B cell (primary cell): ENCODE measurements around the gene MBP. TPM values are rescaled to one million over a fixed set of nuclear protein-coding genes. Genes with fewer than 3 reads are reported as not detected.
A peak's percentile ranks its signal among the peaks of the same experiment; 100 is the strongest.

Source experiments
- ATAC-seq: fragments of 200-7000 bp; cut with Tn5 transposase; one replicate; pipeline ENCODE4 v1.10.0; 2021; ENCODE audit warnings: low read depth, mild to moderate bottlenecking, moderate number of reproducible peaks, moderate library complexity
- CTCF ChIA-PET: fragments of 350-600 bp; sonication (Branson Sonifier 250); formaldehyde crosslinking; loops from one replicate; lab custom pipeline; 2021; ENCODE audit warnings: antibody characterized with exemption, inconsistent platforms; lab: Charles Lee
- POLR2A ChIA-PET: fragments of 350-600 bp; sonication (Branson Sonifier 250); formaldehyde crosslinking; loops from one replicate; lab custom pipeline; 2021; ENCODE audit warnings: antibody characterized with exemption; lab: Charles Lee
- DNase-seq: peaks from one replicate; pipeline ENCODE4 v3.0.0; 2013
- H2AFZ ChIP-seq: 2 replicates; pipeline ENCODE4 v1.6.1; 2012; ENCODE audit warnings: mild to moderate bottlenecking, low read depth, low read length; ENCODE audit not compliant: insufficient read depth, poor library complexity, severe bottlenecking
- H3K27ac ChIP-seq, 2 donors: 1 replicate in 1 of 2; 2 replicates in 1 of 2; pipeline ENCODE4 v1.5.1; 2012 to 2013; ENCODE audit warnings: low read length in 2 of 2, mild to moderate bottlenecking in 2 of 2, moderate library complexity in 1 of 2
- H3K27me3 ChIP-seq, 4 experiments: fragments of 200-600 bp in 1 of 4; sonication (generic) in 1 of 4; replicated peaks in 1 of 4; 1 replicate in 2 of 4; 2 replicates in 2 of 4; pipeline versions ENCODE4 v1.6.1 to v1.7.0; 2013 to 2016; ENCODE audit warnings: low read length in 3 of 4, mild to moderate bottlenecking in 2 of 4, mixed read lengths in 1 of 4, moderate library complexity in 1 of 4; ENCODE audit not compliant: insufficient read depth in 4 of 4, control insufficient read depth in 3 of 4; ENCODE audit errors: control extremely low read depth in 1 of 4
- H3K36me3 ChIP-seq, 2 experiments: replicated peaks in 1 of 2; 1 replicate in 1 of 2; 2 replicates in 1 of 2; pipeline versions ENCODE4 v1.6.1 to v1.7.1; 2013; ENCODE audit warnings: low read length in 1 of 2; ENCODE audit not compliant: insufficient read depth in 2 of 2, control insufficient read depth in 1 of 2; ENCODE audit errors: control extremely low read depth in 1 of 2, extremely low read depth in 1 of 2
- H3K4me1 ChIP-seq, 2 donors: fragments of 200-600 bp in 1 of 2; sonication (generic) in 1 of 2; 1 replicate in 1 of 2; 2 replicates in 1 of 2; pipeline versions ENCODE4 v1.5.1 to v1.6.1; 2013 to 2017; ENCODE audit warnings: low read length in 2 of 2; ENCODE audit not compliant: control insufficient read depth in 2 of 2, insufficient read depth in 2 of 2
- H3K4me2 ChIP-seq: replicated peaks from 2 replicates; pipeline ENCODE3; 2012; ENCODE audit warnings: mild to moderate bottlenecking, low read depth, low read length; ENCODE audit not compliant: poor library complexity, severe bottlenecking
- H3K4me3 ChIP-seq, 5 experiments: fragments of 200-600 bp in 1 of 5; sonication (generic) in 1 of 5; 1 replicate in 3 of 5; 2 replicates in 2 of 5; pipeline versions ENCODE4 v1.5.1 to v1.7.0; 2011 to 2016; ENCODE audit warnings: low read length in 4 of 5, mild to moderate bottlenecking in 4 of 5, low read depth in 2 of 5, control low read depth in 1 of 5, moderate library complexity in 1 of 5; ENCODE audit not compliant: insufficient read depth in 1 of 5; ENCODE audit errors: control extremely low read depth in 1 of 5, extremely low read depth in 1 of 5
- H3K79me2 ChIP-seq: fragments of 200-600 bp; sonication (generic); one replicate; pipeline ENCODE4 v1.6.0; 2016; ENCODE audit warnings: low read length; ENCODE audit not compliant: control insufficient read depth, insufficient read depth
- H3K9ac ChIP-seq: fragments of 200-600 bp; sonication (generic); 2 replicates; pipeline ENCODE4 v1.6.1; 2017; ENCODE audit warnings: mild to moderate bottlenecking, low read length, moderate library complexity
- H3K9me3 ChIP-seq, 3 donors: one replicate each; pipeline versions ENCODE4 v1.6.1 to v1.7.1; 2013; ENCODE audit warnings: low read length in 2 of 3; ENCODE audit not compliant: control insufficient read depth in 2 of 3, insufficient read depth in 1 of 3; ENCODE audit errors: control extremely low read depth in 1 of 3
- H4K20me1 ChIP-seq: 2 replicates; pipeline ENCODE4 v1.6.0; 2012; ENCODE audit warnings: mild to moderate bottlenecking, low read length; ENCODE audit not compliant: insufficient read depth, control insufficient read depth, poor library complexity, severe bottlenecking
- H3K27ac Mint-ChIP-seq: one replicate; pipeline ENCODE4 v1.8.0; 2021; ENCODE audit warnings: mixed read lengths
- H3K27me3 Mint-ChIP-seq: one replicate; pipeline ENCODE4 v1.8.0; 2021; ENCODE audit warnings: mixed read lengths
- H3K4me1 Mint-ChIP-seq: one replicate; pipeline ENCODE4 v1.8.0; 2021; ENCODE audit warnings: mixed read lengths
- H3K4me3 Mint-ChIP-seq: one replicate; pipeline ENCODE4 v1.8.0; 2021; ENCODE audit warnings: mixed read lengths
- H3K9me3 Mint-ChIP-seq: one replicate; pipeline ENCODE4 v1.8.0; 2022; ENCODE audit warnings: mixed read lengths; ENCODE audit not compliant: insufficient read depth
- EZH2 ChIP-seq: IDR thresholded peaks from 2 replicates; pipeline ENCODE4 v1.6.1; 2012; ENCODE audit warnings: borderline replicate concordance, low read depth, mild to moderate bottlenecking, moderate library complexity, low read length; ENCODE audit not compliant: insufficient read depth, poor library complexity, severe bottlenecking
- WGBS: methylation state at CpG from one replicate; pipeline ENCODE4 v1.1.5; 2013; ENCODE audit warnings: missing lambda C conversion rate; ENCODE audit not compliant: insufficient coverage; 5-methylcytosine and 5-hydroxymethylcytosine counted together
- intact Hi-C: fragments of 100-400 bp; cut with micrococcal nuclease; formaldehyde crosslinking; loops from one replicate; pipeline ENCODE4 v1.10.0; 2022
- polyA plus RNA-seq: library from polyadenylated mRNA; depleted of rRNA; stranded (reverse); fragments of >200 nt; gene quantifications from 2 replicates; pipeline ENCODE4 v1.2.3, GENCODE V29; 2012
- total RNA-seq, 2 donors: library from RNA; stranded (reverse); fragments of 120-200 nt in 1 of 2; gene quantifications; 1 replicate in 1 of 2; 2 replicates in 1 of 2; pipeline versions ENCODE4 v1.2.3 to v1.2.4, GENCODE V29; 2013 to 2022
- TF ChIP-seq, protein P1 (sequence below): fragments of 200-600 bp; IDR thresholded peaks from one replicate; pipeline ENCODE4 v1.8.0; 2022; ENCODE audit warnings: antibody characterized with exemption, mild to moderate bottlenecking

The MBP gene
- total and polyA plus RNA-seq, 2 donors (not counting 1 experiment from before 2014, with no cell fraction given) = 30.1 to 192 TPM

DNA sequence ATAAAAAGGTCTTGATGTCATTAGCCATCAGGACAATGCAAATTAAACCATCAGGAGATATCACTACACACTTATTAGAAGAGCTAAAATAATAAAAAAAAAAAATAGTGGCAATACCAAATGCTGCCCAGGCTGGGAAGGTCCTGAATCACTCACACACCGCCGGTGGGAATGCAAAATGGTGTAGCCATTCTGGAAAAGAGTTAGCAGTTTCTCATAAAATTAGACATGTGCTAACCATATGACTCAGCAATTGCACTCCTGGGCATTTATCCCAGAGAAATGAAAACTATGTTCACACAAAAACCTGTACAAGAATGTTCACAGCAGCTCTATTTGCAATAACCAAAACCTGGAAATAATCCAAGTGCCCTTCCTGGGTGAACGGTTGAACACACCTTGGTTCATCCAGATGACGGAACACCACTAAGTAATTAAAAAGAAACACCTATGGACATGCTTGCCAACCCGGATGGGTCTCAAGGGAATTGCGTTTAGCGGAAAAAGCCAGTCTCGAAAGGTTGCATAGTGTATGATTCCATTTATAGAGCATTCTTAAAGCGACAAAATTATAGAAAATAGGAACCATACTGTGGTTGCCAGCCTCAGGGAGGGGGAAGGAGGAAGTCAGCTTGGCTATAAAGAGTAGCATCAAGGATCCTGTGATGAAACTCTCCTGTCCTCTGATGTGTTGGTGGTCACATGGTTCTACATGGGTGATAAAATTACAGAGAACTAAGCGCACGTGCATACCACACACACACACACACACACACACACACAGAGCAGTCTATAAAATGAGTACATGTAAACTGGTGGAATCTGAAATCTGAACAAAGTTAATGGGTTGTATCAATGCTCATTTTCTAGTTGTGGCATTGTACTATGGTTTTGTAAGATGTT is 4.6 kb downstream of the MBP start:
- H3K4me3 ChIP-seq = peak overlapping the region in 4 of 5 experiments; percentile 1 to 42 (median 15)
- peak; percentile 89 for DNase-seq
- H3K36me3 ChIP-seq = no peaks in the 10 kb centered on the region
- ChIA-PET CTCF (interaction anchor here (0.8 to 2.4 kb wide), 6 partner anchors 12 to 61 kb away, joined by 3 to 9 read pairs (median 4); no protein-coding TSS in a partner anchor), POLR2A (interaction anchor here (0.7 kb wide), 1 partner anchor 71 kb away, joined by 3 read pairs; no protein-coding TSS in a partner anchor)
- H3K27me3 ChIP-seq = no peaks in the 10 kb centered on the region
- H3K4me2 ChIP-seq = peak overlapping the region; percentile 65
- intact Hi-C loops = loop anchor here (1.0 to 2.0 kb wide), 2 partner anchors 63 to 73 kb away; no protein-coding TSS in a partner anchor
- peaks cover 21% of the 10 kb centered on the region for H4K20me1 ChIP-seq
- H3K9ac ChIP-seq = peak overlapping the region; percentile 22
- TF ChIP-seq, protein P1, sequence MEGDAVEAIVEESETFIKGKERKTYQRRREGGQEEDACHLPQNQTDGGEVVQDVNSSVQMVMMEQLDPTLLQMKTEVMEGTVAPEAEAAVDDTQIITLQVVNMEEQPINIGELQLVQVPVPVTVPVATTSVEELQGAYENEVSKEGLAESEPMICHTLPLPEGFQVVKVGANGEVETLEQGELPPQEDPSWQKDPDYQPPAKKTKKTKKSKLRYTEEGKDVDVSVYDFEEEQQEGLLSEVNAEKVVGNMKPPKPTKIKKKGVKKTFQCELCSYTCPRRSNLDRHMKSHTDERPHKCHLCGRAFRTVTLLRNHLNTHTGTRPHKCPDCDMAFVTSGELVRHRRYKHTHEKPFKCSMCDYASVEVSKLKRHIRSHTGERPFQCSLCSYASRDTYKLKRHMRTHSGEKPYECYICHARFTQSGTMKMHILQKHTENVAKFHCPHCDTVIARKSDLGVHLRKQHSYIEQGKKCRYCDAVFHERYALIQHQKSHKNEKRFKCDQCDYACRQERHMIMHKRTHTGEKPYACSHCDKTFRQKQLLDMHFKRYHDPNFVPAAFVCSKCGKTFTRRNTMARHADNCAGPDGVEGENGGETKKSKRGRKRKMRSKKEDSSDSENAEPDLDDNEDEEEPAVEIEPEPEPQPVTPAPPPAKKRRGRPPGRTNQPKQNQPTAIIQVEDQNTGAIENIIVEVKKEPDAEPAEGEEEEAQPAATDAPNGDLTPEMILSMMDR = no peak
- TF ChIP-seq EZH2 = no peak
- H3K9me3 Mint-ChIP-seq = no peaks in the 10 kb centered on the region
- H3K4me1 Mint-ChIP-seq = peaks cover 79% of the 10 kb centered on the region
- H3K27me3 Mint-ChIP-seq = no peaks in the 10 kb centered on the region
- H3K4me3 Mint-ChIP-seq = peak overlapping the region; percentile 66
- ATAC-seq = peak; percentile 59
- WGBS = 21% methylated on average over 3 of the region's 11 CpGs
- H3K4me1 ChIP-seq = peaks cover 76 to 80% of the 10 kb centered on the region in 2 donors
- peaks cover 92% of the 10 kb centered on the region for H3K79me2 ChIP-seq
- H2AFZ ChIP-seq = no peak overlapping the region
- peak overlapping the region; percentile 34 to 79 for H3K27ac ChIP-seq
- peak overlapping the region; percentile 76 for H3K27ac Mint-ChIP-seq
- no peaks in the 10 kb centered on the region for H3K9me3 ChIP-seq
